Loucy (cell line): ENCODE data around the gene METTL18.

Source experiments
- H2AFZ ChIP-seq: fragments of 200-600 bp; sonication (generic); 2 replicates; pipeline ENCODE4 v1.6.0; 2016; ENCODE audit warnings: antibody characterized with exemption, mild to moderate bottlenecking, low read length, moderate library complexity
- H3F3A ChIP-seq: fragments of 200-600 bp; 2 replicates; pipeline ENCODE4 v1.6.0; 2016; ENCODE audit warnings: antibody characterized with exemption, low read depth, mild to moderate bottlenecking
- H3K27me3 ChIP-seq: fragments of 200-600 bp; sonication (generic); 2 replicates; pipeline ENCODE4 v1.6.1; 2014; ENCODE audit warnings: low read length, mild to moderate bottlenecking; ENCODE audit not compliant: insufficient read depth, poor library complexity, severe bottlenecking
- H3K36me3 ChIP-seq: fragments of 200-600 bp; sonication (generic); 2 replicates; pipeline ENCODE4 v1.6.1; 2016; ENCODE audit warnings: low read length; ENCODE audit not compliant: insufficient read depth
- H3K4me1 ChIP-seq: fragments of 200-600 bp; sonication (generic); 2 replicates; pipeline ENCODE4 v1.5.1; 2014; ENCODE audit warnings: low read length, mild to moderate bottlenecking; ENCODE audit not compliant: insufficient read depth, poor library complexity, severe bottlenecking
- H3K4me2 ChIP-seq: fragments of 200-600 bp; sonication (generic); 2 replicates; pipeline ENCODE4 v1.6.0; 2014; ENCODE audit warnings: antibody characterized with exemption, low read length, low read depth, mild to moderate bottlenecking; ENCODE audit not compliant: poor library complexity, severe bottlenecking
- H3K4me3 ChIP-seq: fragments of 200-600 bp; sonication (generic); 2 replicates; pipeline ENCODE4 v1.5.1; 2014; ENCODE audit warnings: low read length, mild to moderate bottlenecking, mixed read lengths; ENCODE audit not compliant: poor library complexity, severe bottlenecking
- H3K79me2 ChIP-seq: fragments of 200-600 bp; sonication (generic); 2 replicates; pipeline ENCODE4 v1.6.1; 2014; ENCODE audit warnings: low read length; ENCODE audit not compliant: insufficient read depth
- H3K9ac ChIP-seq: fragments of 200-600 bp; sonication (generic); 2 replicates; pipeline ENCODE4 v1.6.0; 2014; ENCODE audit warnings: mild to moderate bottlenecking, low read depth, low read length, moderate library complexity; ENCODE audit not compliant: poor library complexity, severe bottlenecking
- H3K9me2 ChIP-seq: fragments of 200-600 bp; sonication (generic); replicated peaks from 2 replicates; pipeline ENCODE4 v1.6.1; 2016; ENCODE audit warnings: low read depth, low read length, mixed read lengths
- H3K9me3 ChIP-seq: fragments of 200-600 bp; sonication (generic); 2 replicates; pipeline ENCODE4 v1.6.1; 2014; ENCODE audit warnings: mild to moderate bottlenecking, antibody characterized with exemption, low read length, low read depth; ENCODE audit not compliant: insufficient read depth
- H4K20me1 ChIP-seq: fragments of 200-600 bp; sonication (generic); 2 replicates; pipeline ENCODE4 v1.6.0; 2014; ENCODE audit warnings: antibody characterized with exemption, low read length, mild to moderate bottlenecking; ENCODE audit not compliant: insufficient read depth, poor library complexity, severe bottlenecking
- CTCF ChIP-seq: fragments of 200-600 bp; sonication (generic); conservative IDR thresholded peaks from 2 replicates; pipeline ENCODE4 v1.5.1; 2014; ENCODE audit warnings: mild to moderate bottlenecking, antibody characterized with exemption, low read length
- EZH2phosphoT487 ChIP-seq: fragments of 200-600 bp; IDR thresholded peaks from 2 replicates; pipeline ENCODE4 v1.6.1; 2018; ENCODE audit warnings: antibody characterized with exemption, mild to moderate bottlenecking, moderate library complexity, borderline replicate concordance

METTL18 gene

DNA sequence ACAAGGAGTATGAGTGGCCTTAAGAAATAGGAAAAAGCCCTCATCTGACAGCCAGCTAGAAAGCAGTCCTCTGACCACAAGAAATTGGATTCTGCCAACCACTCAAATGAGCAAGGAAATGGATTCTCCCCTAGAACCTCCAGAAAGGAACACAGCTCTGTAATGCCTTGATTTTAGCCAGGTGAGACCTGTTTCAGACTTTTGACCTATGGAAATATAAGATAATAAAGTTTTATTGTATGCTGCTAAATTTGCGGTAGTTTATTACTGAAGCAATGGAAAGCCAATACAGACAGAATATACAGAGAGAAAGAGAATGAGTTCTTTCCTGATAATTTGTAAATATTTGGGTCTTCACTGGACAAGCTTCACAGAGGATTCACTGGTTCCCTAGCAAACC lies 32.0 kb downstream of the METTL18 start:
- Histone ChIP-seq H3K9me2 (no peaks in the 10 kb centered on the region), H3K4me1 (peaks cover 12% of the 10 kb centered on the region)
- TF ChIP-seq CTCF (no peak), EZH2phosphoT487 (no peak)

GRCh38 chr1:169759038-169759437 lies 35.7 kb downstream of the METTL18 start:
- H3K4me2 ChIP-seq, result no peak overlapping the region
- H3F3A ChIP-seq, result no peaks in the 10 kb centered on the region
- H4K20me1 ChIP-seq, result no peaks in the 10 kb centered on the region
- no peaks in the 10 kb centered on the region for H3K4me1 ChIP-seq
- H3K9ac ChIP-seq, result no peak overlapping the region
- no peaks in the 10 kb centered on the region for H3K27me3 ChIP-seq
- H3K9me3 ChIP-seq, result no peaks in the 10 kb centered on the region; the same call in 1 of the 2 replicates
- H2AFZ ChIP-seq, result no peak overlapping the region
- H3K79me2 ChIP-seq, result no peaks in the 10 kb centered on the region
- TF ChIP-seq CTCF (no peak), EZH2phosphoT487 (no peak)
- H3K9me2 ChIP-seq, result no peaks in the 10 kb centered on the region
- H3K4me3 ChIP-seq, result no peak overlapping the region
- no peaks in the 10 kb centered on the region for H3K36me3 ChIP-seq

More for the DNA sequence above, 32.0 kb downstream of the METTL18 start:
- Histone ChIP-seq H3K79me2 (no peaks in the 10 kb centered on the region), H2AFZ (no peak overlapping the region), H3K4me2 (no peak overlapping the region), H3K27me3 (no peaks in the 10 kb centered on the region), H3K9ac (no peak overlapping the region), H3K4me3 (no peak overlapping the region), H3K36me3 (no peaks in the 10 kb centered on the region), H3F3A (no peaks in the 10 kb centered on the region), H3K9me3 (no peaks in the 10 kb centered on the region; the same call in 1 of the 2 replicates), H4K20me1 (no peaks in the 10 kb centered on the region)

DNA sequence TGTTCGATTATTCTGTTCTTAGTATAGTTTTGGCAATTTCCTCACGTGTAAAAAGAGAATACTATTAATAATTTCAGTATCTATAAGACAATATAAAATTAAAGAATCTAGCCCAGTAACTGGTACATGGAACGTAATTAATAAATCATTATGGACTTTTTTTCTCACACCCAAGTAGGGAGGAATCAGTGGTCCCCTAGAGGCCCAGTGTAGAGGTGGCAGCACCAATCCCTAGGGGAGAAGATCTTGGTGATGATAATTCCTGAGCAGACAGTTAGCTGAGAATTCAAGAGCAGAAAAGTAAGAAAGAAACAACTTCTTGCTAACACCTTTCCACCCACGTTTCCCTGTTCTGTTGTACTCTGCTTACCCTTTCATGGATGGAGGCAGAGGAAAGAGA lies 41.2 kb downstream of the METTL18 start:
- TF ChIP-seq CTCF, result peak; percentile 24
- TF ChIP-seq EZH2phosphoT487, result no peak
- Histone ChIP-seq H3K36me3 (no peaks in the 10 kb centered on the region), H3K9me3 (no peaks in the 10 kb centered on the region), H3K4me2 (no peak overlapping the region), H3K27me3 (no peaks in the 10 kb centered on the region), H3F3A (no peaks in the 10 kb centered on the region), H3K79me2 (no peaks in the 10 kb centered on the region), H3K9me2 (no peaks in the 10 kb centered on the region), H2AFZ (no peak overlapping the region), H3K4me3 (no peak overlapping the region), H3K9ac (no peak overlapping the region), H4K20me1 (no peaks in the 10 kb centered on the region), H3K4me1 (no peaks in the 10 kb centered on the region)
